Gastrocnemius medialis (tissue), 4 donors: ENCODE results near the gene BMPR1B.

Experiments
- POLR2A ChIP-seq, 2 donors: fragments of 450-650 bp; IDR thresholded peaks; one replicate each; pipeline ENCODE4 v1.6.1; 2017; ENCODE audit warnings: antibody characterized with exemption in 2 of 2, mild to moderate bottlenecking in 2 of 2, moderate library complexity in 2 of 2
- TF ChIP-seq, protein P1 (sequence below), 5 experiments: fragments of 450-650 bp in 3 of 5; fragments of 200-600 bp in 2 of 5; sonication (generic) in 2 of 5; IDR thresholded peaks in 4 of 5; conservative IDR thresholded peaks in 1 of 5; 1 replicate in 4 of 5; 2 replicates in 1 of 5; pipeline ENCODE4 v1.5.1; 2016 to 2019; ENCODE audit warnings: antibody characterized with exemption in 5 of 5, mild to moderate bottlenecking in 3 of 5, moderate library complexity in 3 of 5

DNA sequence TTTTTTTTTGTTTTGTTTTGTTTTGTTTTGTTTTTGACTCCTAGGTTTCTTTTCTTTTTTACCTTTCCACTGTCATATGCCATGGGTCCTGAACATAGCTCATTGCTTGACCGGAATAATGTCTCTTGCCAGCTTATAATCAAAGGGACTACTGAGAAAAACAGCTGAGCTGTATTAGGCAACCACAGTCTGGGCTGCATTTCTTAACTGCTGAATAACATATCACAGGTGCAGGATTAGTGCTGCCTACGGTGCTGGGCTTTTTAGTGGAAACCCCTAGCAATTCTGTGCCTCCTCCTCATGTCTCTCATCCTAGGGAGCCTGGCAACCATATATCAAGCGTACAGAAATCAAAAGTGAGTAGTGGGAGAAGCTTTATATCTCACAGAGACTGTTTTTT is 333.5 kb downstream of the BMPR1B start:
- TF ChIP-seq, protein P1, sequence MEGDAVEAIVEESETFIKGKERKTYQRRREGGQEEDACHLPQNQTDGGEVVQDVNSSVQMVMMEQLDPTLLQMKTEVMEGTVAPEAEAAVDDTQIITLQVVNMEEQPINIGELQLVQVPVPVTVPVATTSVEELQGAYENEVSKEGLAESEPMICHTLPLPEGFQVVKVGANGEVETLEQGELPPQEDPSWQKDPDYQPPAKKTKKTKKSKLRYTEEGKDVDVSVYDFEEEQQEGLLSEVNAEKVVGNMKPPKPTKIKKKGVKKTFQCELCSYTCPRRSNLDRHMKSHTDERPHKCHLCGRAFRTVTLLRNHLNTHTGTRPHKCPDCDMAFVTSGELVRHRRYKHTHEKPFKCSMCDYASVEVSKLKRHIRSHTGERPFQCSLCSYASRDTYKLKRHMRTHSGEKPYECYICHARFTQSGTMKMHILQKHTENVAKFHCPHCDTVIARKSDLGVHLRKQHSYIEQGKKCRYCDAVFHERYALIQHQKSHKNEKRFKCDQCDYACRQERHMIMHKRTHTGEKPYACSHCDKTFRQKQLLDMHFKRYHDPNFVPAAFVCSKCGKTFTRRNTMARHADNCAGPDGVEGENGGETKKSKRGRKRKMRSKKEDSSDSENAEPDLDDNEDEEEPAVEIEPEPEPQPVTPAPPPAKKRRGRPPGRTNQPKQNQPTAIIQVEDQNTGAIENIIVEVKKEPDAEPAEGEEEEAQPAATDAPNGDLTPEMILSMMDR (IDR thresholded peaks at IDR 0.05 in 4 of 5, conservative IDR thresholded peaks at IDR 0.05 in 1 of 5), result no peak
- no peak for TF ChIP-seq POLR2A (IDR thresholded peaks at IDR 0.05)
